GM19468 (cell line): ENCODE data around the gene FAM187B.

Experiments
- ATAC-seq: cut with Tn5 transposase; IDR thresholded peaks from one replicate; pipeline ENCODE4 v1.9.1; 2021; ENCODE audit warnings: mild to moderate bottlenecking, moderate library complexity, moderate number of reproducible peaks; ENCODE audit not compliant: unreplicated experiment; ENCODE audit errors: extremely low read depth

FAM187B gene

GRCh38 chr19:35194012-35194984 is 34.2 kb downstream of the FAM187B start:
- no peak for ATAC-seq

GRCh38 chr19:35184884-35185283 is 43.7 kb downstream of the FAM187B start:
- no peak for ATAC-seq

- ATAC-seq, result no peak
These were observed 44.3 kb downstream of the FAM187B start for GRCh38 chr19:35184267-35184666.

GRCh38 chr19:35181387-35181786 is 47.2 kb downstream of the FAM187B start:
- ATAC-seq, result no peak

- no peak for ATAC-seq
These were observed 48.7 kb downstream of the FAM187B start for GRCh38 chr19:35179830-35180229.

- ATAC-seq, result no peak
These were observed 49.8 kb downstream of the FAM187B start for GRCh38 chr19:35178701-35179100.

- ATAC-seq, result no peak
These were observed 50.9 kb downstream of the FAM187B start for GRCh38 chr19:35177377-35178274.

- ATAC-seq, result no peak
These were observed 52.4 kb downstream of the FAM187B start for GRCh38 chr19:35176181-35176570.
